Spleen (tissue), 7 donors: Measurements from ENCODE around the gene WNK2.
"Not testable (repeated sequence)": the region's sequence is repeated elsewhere in the genome, so short reads cannot be mapped to it uniquely, and the experiment has no call there.

Source experiments
- CTCF ChIP-seq, 11 experiments: fragments of 200-600 bp in 7 of 11; fragments of 450-650 bp in 4 of 11; sonication (generic) in 4 of 11; IDR thresholded peaks in 8 of 11; conservative IDR thresholded peaks in 3 of 11; 1 replicate in 7 of 11; 2 replicates in 4 of 11; pipeline versions ENCODE4 v1.4.0 to v1.8.0; 2016 to 2021; ENCODE audit warnings: antibody characterized with exemption in 11 of 11, inconsistent platforms in 4 of 11, mild to moderate bottlenecking in 1 of 11
- POLR2A ChIP-seq, 3 donors: fragments of 450-650 bp; IDR thresholded peaks; one replicate each; pipeline ENCODE4 v1.5.1; 2017; ENCODE audit warnings: antibody characterized with exemption in 3 of 3, mild to moderate bottlenecking in 1 of 3
- POLR2AphosphoS5 ChIP-seq, 3 donors: sonication (generic); formaldehyde crosslinking; IDR thresholded peaks; one replicate each; pipeline ENCODE4 v1.5.1; 2017; ENCODE audit warnings: antibody characterized with exemption in 3 of 3
- donor health status: DM: no; HTN: no; CAD: no; lungs with moderate emphysema.
- donor health status: DM: no; HTN: no; CAD: no.
- donor health status: DM: no; HTN: no; CAD: no.

GRCh38 chr9:93341820-93342219, 157.9 kb downstream of the WNK2 start:
- not testable (repeated sequence) for TF ChIP-seq POLR2AphosphoS5 (IDR thresholded peaks at IDR 0.05); POLR2A (IDR thresholded peaks at IDR 0.05); CTCF (IDR thresholded peaks at IDR 0.05 in 8 of 11, conservative IDR thresholded peaks at IDR 0.05 in 3 of 11)
